ENCODE results near the gene ALOX5AP.
A peak's percentile ranks its signal among the peaks of the same experiment; 100 is the strongest.
"Not testable (repeated sequence)": the region's sequence is repeated elsewhere in the genome, so short reads cannot be mapped to it uniquely, and the experiment has no call there.

The ALOX5AP gene

GRCh38 chr13:30738526-30739236 lies 3.3 kb downstream of the ALOX5AP start:
- no peak for DNase-seq

- no peak for DNase-seq
These were observed 3.8 kb downstream of the ALOX5AP start for GRCh38 chr13:30739237-30739528.

- peak; percentile 65 for DNase-seq
These were observed 4.7 kb downstream of the ALOX5AP start for GRCh38 chr13:30739761-30740642.

GRCh38 chr13:30742901-30743300 lies 7.6 kb downstream of the ALOX5AP start:
- DNase-seq = no peak

- DNase-seq = no peak
These were observed 8.1 kb downstream of the ALOX5AP start for GRCh38 chr13:30743319-30744055.

DNA sequence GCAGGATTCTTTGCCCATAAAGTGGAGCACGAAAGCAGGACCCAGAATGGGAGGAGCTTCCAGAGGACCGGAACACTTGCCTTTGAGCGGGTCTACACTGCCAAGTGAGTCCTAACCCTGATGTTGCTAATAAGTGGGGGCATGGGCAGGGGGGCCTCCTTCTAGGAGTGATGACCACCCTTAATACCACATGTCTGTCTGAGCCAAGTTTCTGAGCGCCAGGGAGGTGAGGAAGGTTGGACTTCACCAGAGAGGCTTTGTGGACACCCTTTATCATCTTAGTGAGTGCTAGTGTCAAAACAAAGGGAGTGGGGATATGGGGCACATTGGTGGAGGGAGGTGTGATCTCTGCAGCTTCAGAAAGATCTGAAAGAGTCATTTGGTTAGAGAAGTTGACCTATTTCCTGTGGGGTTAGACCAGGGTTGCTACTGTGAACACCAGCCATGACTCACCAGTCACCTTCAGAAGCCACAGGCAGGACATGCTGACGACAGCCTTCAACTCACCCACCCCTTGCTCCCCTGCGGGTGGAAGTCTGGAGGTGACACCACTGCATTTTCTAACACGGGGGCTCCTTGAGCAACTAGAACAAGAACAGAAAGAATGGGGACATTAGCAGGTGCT lies 8.8 kb downstream of the ALOX5AP start:
- peak; percentile 27 for DNase-seq

- DNase-seq = no peak
These were observed 9.3 kb downstream of the ALOX5AP start for GRCh38 chr13:30744681-30745077.

- DNase-seq = no peak
These were observed 10.8 kb downstream of the ALOX5AP start for GRCh38 chr13:30745906-30746686.

- no peak for DNase-seq
These were observed 11.4 kb downstream of the ALOX5AP start for GRCh38 chr13:30746791-30747190.

GRCh38 chr13:30747845-30748244 lies 12.5 kb downstream of the ALOX5AP start:
- DNase-seq = not testable (repeated sequence)

DNA sequence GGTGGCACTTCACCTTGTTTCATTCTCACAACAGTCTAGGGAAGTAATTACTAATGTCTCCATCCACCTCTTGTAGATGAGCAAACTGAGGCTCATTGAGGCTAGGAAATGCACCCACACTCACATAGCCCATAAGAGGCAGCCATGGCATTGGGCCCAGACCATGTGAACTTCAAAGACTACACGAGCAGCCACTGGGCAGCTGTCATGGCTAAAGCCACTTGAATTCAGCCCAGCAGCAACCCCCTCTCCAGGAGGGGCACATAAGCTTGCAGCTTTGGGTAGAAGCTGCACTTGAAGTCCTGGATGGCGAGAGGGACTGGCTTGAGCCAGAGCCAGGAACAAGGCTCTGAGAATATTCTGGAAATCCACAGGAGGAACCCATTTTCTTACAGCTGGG lies 13.4 kb downstream of the ALOX5AP start:
- DNase-seq = no peak

DNA sequence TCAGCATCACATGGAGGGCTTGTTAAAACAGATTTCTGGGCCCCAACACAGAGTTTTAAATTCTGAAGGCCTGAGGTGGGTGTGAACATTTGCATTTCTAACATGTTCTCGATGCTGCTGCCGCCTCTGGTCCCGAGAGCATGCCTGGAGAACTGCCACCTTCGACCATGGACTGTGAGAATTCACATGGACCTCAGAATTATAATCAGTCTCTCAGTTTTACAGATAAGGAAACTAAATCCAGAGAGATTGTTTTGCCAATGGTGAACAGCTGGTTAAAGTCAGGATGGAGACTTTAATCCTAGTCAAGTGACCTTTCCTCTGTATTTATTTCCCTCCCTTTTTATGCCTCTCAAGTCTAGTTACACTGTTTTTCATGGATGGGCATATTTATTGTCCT lies 14.7 kb downstream of the ALOX5AP start:
- DNase-seq = no peak

DNA sequence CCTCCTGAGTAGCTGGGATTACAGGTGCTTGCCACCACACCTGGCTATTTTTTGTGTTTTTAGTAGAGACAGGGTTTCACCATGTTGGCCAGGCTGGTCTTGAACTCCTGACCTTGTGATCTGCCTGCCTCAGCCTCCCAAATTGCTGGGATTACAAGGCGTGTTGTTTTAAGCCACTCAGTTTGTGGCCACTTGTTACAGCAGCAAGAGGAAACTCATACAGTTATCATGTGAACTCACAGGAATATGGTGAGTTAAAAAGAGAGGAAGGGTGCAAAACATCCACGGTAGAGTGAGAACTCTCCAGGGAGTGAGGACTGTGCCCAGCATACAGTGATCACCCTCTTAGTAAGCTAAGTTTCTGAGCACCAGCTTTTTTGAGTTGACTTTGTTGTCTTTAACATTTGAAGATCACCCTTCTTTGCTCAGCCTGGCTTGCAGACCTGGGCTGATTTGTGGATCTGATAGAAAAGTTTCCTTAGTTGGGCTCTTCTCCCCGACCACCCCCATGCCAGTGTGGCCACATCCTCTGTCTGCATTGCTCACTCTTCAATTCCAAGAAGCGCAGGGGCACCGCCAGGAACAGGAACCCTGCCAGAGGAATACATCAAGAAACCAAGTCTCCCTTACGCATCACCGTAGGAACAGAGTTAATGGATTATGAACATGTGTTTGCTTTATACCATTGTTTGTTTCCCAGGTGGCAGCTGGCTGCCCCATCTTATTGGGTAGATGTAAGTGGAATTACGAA lies 16.0 kb downstream of the ALOX5AP start:
- no peak for DNase-seq

- no peak for DNase-seq
These were observed 17.0 kb downstream of the ALOX5AP start for GRCh38 chr13:30752201-30752797.

DNA sequence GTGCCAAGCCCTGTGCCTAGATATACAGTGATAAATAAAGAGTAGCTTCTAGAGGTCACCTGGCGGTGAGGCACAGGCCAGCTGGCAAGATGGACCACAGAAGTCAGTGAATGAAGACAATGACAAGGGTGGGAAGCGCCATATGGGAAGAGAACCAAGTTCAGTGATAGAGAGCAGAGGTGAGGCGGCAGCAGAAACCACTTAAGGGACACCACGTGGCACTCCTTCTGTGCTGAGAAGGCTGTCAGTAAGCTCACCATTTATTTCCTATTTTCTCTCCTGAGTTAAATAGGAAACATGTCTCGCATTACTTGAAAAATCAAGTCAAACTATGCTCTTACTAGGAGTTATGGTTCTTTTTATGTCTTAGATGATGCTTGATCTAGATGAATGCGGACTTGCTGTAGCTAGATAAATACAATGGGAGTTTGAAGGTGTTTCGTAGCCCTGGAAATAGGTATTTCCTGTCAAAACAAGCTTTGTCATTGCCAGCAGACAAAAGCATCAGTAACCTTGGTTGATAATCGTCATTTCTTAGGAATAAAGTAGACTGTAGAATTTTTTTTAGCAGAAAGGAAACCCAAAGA lies 17.8 kb downstream of the ALOX5AP start:
- no peak for DNase-seq

DNA sequence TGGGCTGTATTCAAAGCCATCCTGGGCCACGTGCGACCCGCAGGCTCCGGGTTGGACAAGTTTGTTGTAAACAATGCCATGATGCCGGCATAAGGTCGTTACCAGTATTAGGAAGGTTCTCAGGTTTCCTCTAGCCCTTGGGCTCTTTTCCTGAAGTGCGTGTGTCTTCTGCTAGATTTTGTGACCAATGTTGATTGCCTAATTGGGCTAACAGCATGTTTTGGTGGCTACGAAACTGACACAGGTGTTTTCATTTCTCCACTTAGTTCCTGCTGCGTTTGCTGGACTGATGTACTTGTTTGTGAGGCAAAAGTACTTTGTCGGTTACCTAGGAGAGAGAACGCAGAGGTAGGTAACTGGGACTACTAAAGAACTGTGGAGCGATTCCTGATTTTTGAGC lies 20.3 kb downstream of the ALOX5AP start:
- no peak for DNase-seq

- no peak for DNase-seq
These were observed 21.8 kb downstream of the ALOX5AP start for GRCh38 chr13:30757026-30757742.

DNA sequence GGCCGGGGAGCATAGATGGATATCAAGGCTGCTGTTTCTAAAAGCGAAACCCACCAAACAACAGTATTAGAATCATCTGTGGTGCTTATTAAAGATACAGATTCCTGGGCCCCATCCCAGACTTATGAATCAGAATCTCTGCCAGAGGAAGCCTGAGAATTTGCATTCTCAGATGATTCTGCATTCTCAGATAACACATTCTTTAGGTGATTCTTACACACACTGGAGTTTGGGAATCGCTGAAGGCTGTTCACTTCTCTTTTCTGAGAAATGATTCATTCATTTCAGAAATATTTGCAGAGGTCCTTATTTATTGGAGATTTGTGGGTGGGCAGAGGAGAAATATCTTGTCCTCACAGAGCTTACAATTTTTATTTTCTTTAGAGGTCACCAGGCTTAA lies 24.4 kb downstream of the ALOX5AP start:
- DNase-seq = no peak

DNA sequence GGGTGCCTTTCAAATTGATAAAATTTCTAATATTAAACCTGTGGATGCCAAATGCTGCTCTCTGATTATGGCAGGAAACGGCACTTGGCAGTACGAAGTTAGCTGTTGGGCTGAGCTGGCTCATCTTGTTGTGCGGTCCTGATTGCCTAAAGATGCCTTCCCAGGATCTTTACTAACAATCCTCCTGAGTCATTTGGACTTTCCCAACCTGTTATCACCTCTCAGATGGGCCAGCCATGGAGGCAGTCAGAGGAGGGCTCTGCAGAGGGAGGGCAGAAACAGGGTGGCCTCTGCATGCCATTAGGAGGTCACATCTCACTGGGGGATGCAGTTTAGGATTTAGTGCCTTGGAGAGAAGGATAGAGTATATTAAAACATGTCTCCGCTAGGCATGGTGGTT lies 27.3 kb downstream of the ALOX5AP start:
- no peak for DNase-seq

DNA sequence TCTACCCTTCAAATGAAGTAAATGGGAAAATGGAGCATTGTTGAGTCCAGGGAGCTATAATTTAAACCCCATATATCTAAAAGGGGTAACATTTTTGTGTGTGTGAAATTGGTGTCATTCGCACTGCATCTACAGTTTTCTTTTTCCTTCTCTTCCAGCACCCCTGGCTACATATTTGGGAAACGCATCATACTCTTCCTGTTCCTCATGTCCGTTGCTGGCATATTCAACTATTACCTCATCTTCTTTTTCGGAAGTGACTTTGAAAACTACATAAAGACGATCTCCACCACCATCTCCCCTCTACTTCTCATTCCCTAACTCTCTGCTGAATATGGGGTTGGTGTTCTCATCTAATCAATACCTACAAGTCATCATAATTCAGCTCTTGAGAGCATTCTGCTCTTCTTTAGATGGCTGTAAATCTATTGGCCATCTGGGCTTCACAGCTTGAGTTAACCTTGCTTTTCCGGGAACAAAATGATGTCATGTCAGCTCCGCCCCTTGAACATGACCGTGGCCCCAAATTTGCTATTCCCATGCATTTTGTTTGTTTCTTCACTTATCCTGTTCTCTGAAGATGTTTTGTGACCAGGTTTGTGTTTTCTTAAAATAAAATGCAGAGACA lies 28.6 kb downstream of the ALOX5AP start:
- DNase-seq = no peak
